H9 (cell line): ENCODE results near the gene GLP2R. TPM values are rescaled to one million over a fixed set of nuclear protein-coding genes. Genes with fewer than 3 reads are reported as not detected.

Source experiments
- DNase-seq: peaks from one replicate; pipeline ENCODE4 v3.0.0-alpha.2; 2017
- H2AFZ ChIP-seq: one replicate; pipeline ENCODE4 v1.6.1; 2013; ENCODE audit warnings: mild to moderate bottlenecking, low read length, control low read depth, moderate library complexity
- H2AK5ac ChIP-seq: 2 replicates; pipeline ENCODE4 v1.6.1; 2013; ENCODE audit warnings: low read length, control low read depth, mixed read lengths; ENCODE audit not compliant: insufficient read length
- H2BK120ac ChIP-seq: one replicate; pipeline ENCODE4 v1.6.1; 2013; ENCODE audit warnings: low read depth, mild to moderate bottlenecking, low read length, control low read depth, inconsistent platforms; ENCODE audit not compliant: poor library complexity, severe bottlenecking
- H2BK12ac ChIP-seq: 2 replicates; pipeline ENCODE4 v1.6.1; 2013; ENCODE audit warnings: low read length, control low read depth, mixed read lengths, low read depth; ENCODE audit not compliant: insufficient read length
- H2BK15ac ChIP-seq: 2 replicates; pipeline ENCODE4 v1.6.1; 2013; ENCODE audit warnings: low read depth, low read length, control low read depth
- H2BK20ac ChIP-seq: one replicate; pipeline ENCODE4 v1.6.1; 2013; ENCODE audit warnings: low read depth, mild to moderate bottlenecking, low read length, control low read depth, inconsistent platforms; ENCODE audit not compliant: poor library complexity, severe bottlenecking
- H2BK5ac ChIP-seq: 2 replicates; pipeline ENCODE4 v1.6.1; 2013; ENCODE audit warnings: low read length, control low read depth, mixed read lengths; ENCODE audit not compliant: insufficient read length
- H3K14ac ChIP-seq: 2 replicates; pipeline ENCODE4 v1.6.1; 2013; ENCODE audit warnings: low read length, control low read depth; ENCODE audit not compliant: insufficient read depth
- H3K18ac ChIP-seq: 2 replicates; pipeline ENCODE4 v1.6.1; 2013; ENCODE audit warnings: low read depth, mild to moderate bottlenecking, mixed read lengths, low read length, control low read depth; ENCODE audit not compliant: insufficient read length
- H3K23ac ChIP-seq: 2 replicates; pipeline ENCODE4 v1.6.1; 2013; ENCODE audit warnings: low read length, control low read depth, mixed read lengths, low read depth; ENCODE audit not compliant: insufficient read length
- H3K23me2 ChIP-seq: 2 replicates; pipeline ENCODE4 v1.6.1; 2013; ENCODE audit warnings: low read depth, mild to moderate bottlenecking, mixed read lengths, low read length, control low read depth; ENCODE audit not compliant: insufficient read length, poor library complexity, severe bottlenecking
- H3K27ac ChIP-seq: 2 replicates; pipeline ENCODE4 v1.5.1; 2013; ENCODE audit warnings: low read length, control low read depth, mixed read lengths, low read depth; ENCODE audit not compliant: insufficient read length
- H3K27me3 ChIP-seq: 2 replicates; pipeline ENCODE4 v1.6.1; 2013; ENCODE audit warnings: low read length, control low read depth, inconsistent platforms; ENCODE audit not compliant: insufficient read depth
- H3K4ac ChIP-seq: 2 replicates; pipeline ENCODE4 v1.6.1; 2013; ENCODE audit warnings: low read depth, mild to moderate bottlenecking, control low read depth, inconsistent platforms, low read length, moderate library complexity
- H3K4me1 ChIP-seq: 2 replicates; pipeline ENCODE4 v1.6.1; 2013; ENCODE audit warnings: low read length, control low read depth, inconsistent platforms; ENCODE audit not compliant: insufficient read depth
- H3K4me2 ChIP-seq: 2 replicates; pipeline ENCODE4 v1.6.1; 2013; ENCODE audit warnings: low read length, control low read depth, mixed read lengths; ENCODE audit not compliant: insufficient read length, insufficient read depth
- H3K56ac ChIP-seq: 2 replicates; pipeline ENCODE4 v1.6.1; 2013; ENCODE audit warnings: low read depth, mild to moderate bottlenecking, mixed read lengths, low read length, control low read depth; ENCODE audit not compliant: insufficient read length
- H3K79me1 ChIP-seq: 2 replicates; pipeline ENCODE4 v1.6.1; 2013; ENCODE audit warnings: low read depth, mild to moderate bottlenecking, moderate library complexity, low read length, control low read depth, inconsistent platforms; ENCODE audit not compliant: insufficient read depth, poor library complexity, severe bottlenecking
- H3K79me2 ChIP-seq: 2 replicates; pipeline ENCODE4 v1.6.1; 2013; ENCODE audit warnings: low read length, control low read depth, inconsistent platforms; ENCODE audit not compliant: insufficient read depth
- H3K9ac ChIP-seq: 2 replicates; pipeline ENCODE4 v1.6.1; 2013; ENCODE audit warnings: low read length, control low read depth, mixed read lengths; ENCODE audit not compliant: insufficient read length; ENCODE audit errors: extremely low read depth
- H3K9me3 ChIP-seq: one replicate; pipeline ENCODE4 v1.6.1; 2013; ENCODE audit warnings: low read depth, low read length, inconsistent platforms; ENCODE audit not compliant: control insufficient read depth
- H3T11ph ChIP-seq: one replicate; pipeline ENCODE4 v1.6.1; 2013; ENCODE audit warnings: mild to moderate bottlenecking, low read length, control low read depth, inconsistent platforms
- H4K20me1 ChIP-seq: one replicate; pipeline ENCODE4 v1.6.1; 2013; ENCODE audit not compliant: control insufficient read depth, insufficient read length, insufficient read depth
- H4K5ac ChIP-seq: 2 replicates; pipeline ENCODE4 v1.6.1; 2013; ENCODE audit warnings: low read depth, mild to moderate bottlenecking, mixed read lengths, low read length, control low read depth; ENCODE audit not compliant: insufficient read length
- H4K8ac ChIP-seq: replicated peaks from 2 replicates; pipeline ENCODE4 v1.6.1; 2013; ENCODE audit warnings: low read length, control low read depth, mixed read lengths, low read depth; ENCODE audit not compliant: insufficient read length
- H4K91ac ChIP-seq: 2 replicates; pipeline ENCODE4 v1.6.1; 2013; ENCODE audit warnings: low read depth, mild to moderate bottlenecking, moderate library complexity, mixed read lengths, low read length, control low read depth; ENCODE audit not compliant: insufficient read length
- H3K27ac Mint-ChIP-seq, 3 experiments: 2 replicates in 2 of 3; 3 replicates in 1 of 3; pipeline ENCODE4 v1.8.0; 2020 to 2021; ENCODE audit warnings: mixed read lengths in 3 of 3, mild to moderate bottlenecking in 1 of 3, moderate library complexity in 1 of 3
- H3K27me3 Mint-ChIP-seq: 2 replicates; pipeline ENCODE4 v1.8.0; 2021; ENCODE audit warnings: low read depth, mild to moderate bottlenecking, moderate library complexity, mixed read lengths
- H3K36me3 Mint-ChIP-seq, 3 experiments: 2 replicates in 2 of 3; 3 replicates in 1 of 3; pipeline ENCODE4 v1.8.0; 2020 to 2021; ENCODE audit warnings: low read depth in 3 of 3, mixed read lengths in 3 of 3; ENCODE audit not compliant: insufficient read depth in 1 of 3
- H3K4me1 Mint-ChIP-seq, 2 experiments: 2 replicates each; pipeline ENCODE4 v1.8.0; 2020; ENCODE audit warnings: mixed read lengths in 2 of 2
- H3K4me3 Mint-ChIP-seq, 2 experiments: 2 replicates in 1 of 2; 3 replicates in 1 of 2; pipeline ENCODE4 v1.8.0; 2020 to 2021; ENCODE audit warnings: mild to moderate bottlenecking in 2 of 2, mixed read lengths in 2 of 2, moderate library complexity in 1 of 2
- H3K9me3 Mint-ChIP-seq, 2 experiments: 2 replicates in 1 of 2; 3 replicates in 1 of 2; pipeline ENCODE4 v1.8.0; 2020; ENCODE audit warnings: mild to moderate bottlenecking in 2 of 2, mixed read lengths in 2 of 2, moderate library complexity in 1 of 2
- CTCF ChIP-seq: fragments of 200-600 bp; sonication (generic); conservative IDR thresholded peaks from 3 replicates; pipeline ENCODE4 v1.8.0; 2021; ENCODE audit warnings: antibody characterized with exemption, mild to moderate bottlenecking
- WGBS: extraction: QIAGEN DNeasy Blood & Tissue Kit; methylation state at CpG from one replicate; pipeline ENCODE4 v1.1.7; 2013; ENCODE audit warnings: missing lambda C conversion rate, low lambda C conversion rate, mixed read lengths; ENCODE audit not compliant: insufficient read length; ENCODE audit errors: extremely low coverage; 5-methylcytosine and 5-hydroxymethylcytosine counted together
- total RNA-seq: library from RNA; stranded (reverse); gene quantifications from 2 replicates; pipeline ENCODE4 v1.2.1, GENCODE V29; 2021

Gene GLP2R
- total RNA-seq, 1 experiment from 2014 or later: not detected

GRCh38 chr17:9855036-9855435 lies 29.3 kb downstream of the GLP2R start:
- H3K4me1 ChIP-seq: no peaks in the 10 kb centered on the region
- Mint-ChIP-seq H3K4me1 (no peaks in the 10 kb centered on the region), H3K36me3 (no peaks in the 10 kb centered on the region), H3K9me3 (peaks cover 8 to 20% of the 10 kb centered on the region in 2 experiments; a peak in 4 of 5 replicates), H3K4me3 (no peak overlapping the region), H3K27ac (no peak overlapping the region), H3K27me3 (peaks cover 5% of the 10 kb centered on the region)
- no peak overlapping the region for H3K14ac ChIP-seq
- no peaks in the 10 kb centered on the region for H3K79me1 ChIP-seq
- no peak overlapping the region for H4K8ac ChIP-seq
- H2AK5ac ChIP-seq: no peak overlapping the region
- H3K23ac ChIP-seq: no peak overlapping the region
- H4K5ac ChIP-seq: no peak overlapping the region
- H2BK20ac ChIP-seq: no peak overlapping the region
- H3K23me2 ChIP-seq: no peaks in the 10 kb centered on the region
- TF ChIP-seq CTCF: no peak
- no peak overlapping the region for H2BK5ac ChIP-seq
- H2BK120ac ChIP-seq: no peak overlapping the region
- H3K79me2 ChIP-seq: no peaks in the 10 kb centered on the region
- no peak overlapping the region for H3T11ph ChIP-seq
- H2BK15ac ChIP-seq: no peak overlapping the region
- no peak overlapping the region for H3K4ac ChIP-seq
- WGBS: no CpG with 5 or more reads among the region's 4 CpGs
- H3K9ac ChIP-seq: no peak overlapping the region
- H3K9me3 ChIP-seq: no peaks in the 10 kb centered on the region
- no peak overlapping the region for H4K91ac ChIP-seq
- H2AFZ ChIP-seq: no peak overlapping the region
- no peak overlapping the region for H3K18ac ChIP-seq
- no peaks in the 10 kb centered on the region for H3K27me3 ChIP-seq
- no peak overlapping the region for H3K4me2 ChIP-seq
- H2BK12ac ChIP-seq: no peak overlapping the region
- peak; percentile 2 for DNase-seq
- H4K20me1 ChIP-seq: no peaks in the 10 kb centered on the region
- H3K56ac ChIP-seq: no peak overlapping the region
- no peak overlapping the region for H3K27ac ChIP-seq
